NCI-H345 treated with DMSO at 0.1 percent for 48 hours (cell line): ENCODE measurements around the gene GNAS.
A peak's percentile ranks its signal among the peaks of the same experiment; 100 is the strongest.

Experiments
- DNase-seq: peaks from one replicate; lab custom pipeline; 2025; ENCODE audit not compliant: unreplicated experiment; lab: John Stamatoyannopoulos, UW

The GNAS gene

GRCh38 chr20:58895448-58896180 lies 43.1 kb downstream of the GNAS start:
- no peak for DNase-seq

DNA sequence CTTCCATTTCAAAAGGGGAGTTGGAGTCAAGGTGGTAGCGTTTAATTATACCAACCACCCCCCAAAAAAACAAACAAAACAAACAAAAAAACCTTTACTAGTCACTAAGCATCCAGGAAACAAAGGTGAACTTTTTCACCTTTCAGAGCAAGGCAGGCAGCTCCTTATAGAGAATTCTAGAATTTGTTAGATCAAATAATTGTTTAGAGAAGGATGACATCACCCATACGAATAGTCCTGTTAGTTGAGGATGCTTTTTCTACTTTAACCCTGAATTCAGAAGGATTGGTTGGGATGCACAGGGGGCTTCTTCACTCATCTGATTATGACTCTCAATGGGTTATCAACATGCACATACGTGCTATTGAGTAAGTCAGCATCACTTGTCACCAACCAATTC lies 44.3 kb downstream of the GNAS start:
- DNase-seq: no peak

DNA sequence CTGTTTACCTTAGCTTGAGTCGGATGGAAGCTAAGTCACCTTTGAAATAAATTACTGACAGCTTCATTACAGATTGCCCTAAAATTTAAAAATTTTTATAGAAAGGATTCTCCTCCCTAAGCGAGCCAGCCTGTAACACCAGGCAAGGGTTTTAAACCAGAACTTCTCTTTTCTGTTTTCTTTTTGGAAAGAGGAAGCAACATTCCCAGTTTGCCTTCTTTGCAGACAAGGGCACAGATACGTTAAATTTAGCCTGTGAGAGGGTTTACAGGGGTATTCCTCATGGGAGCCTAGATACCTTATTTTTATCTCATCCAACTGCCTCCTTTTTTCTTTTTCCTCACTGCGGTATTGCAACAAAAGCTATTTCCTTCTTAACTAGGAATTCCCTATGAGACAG lies 45.0 kb downstream of the GNAS start:
- no peak for DNase-seq

- DNase-seq: no peak
Measured at GRCh38 chr20:58898629-58899408, 46.3 kb downstream of the GNAS start.

DNA sequence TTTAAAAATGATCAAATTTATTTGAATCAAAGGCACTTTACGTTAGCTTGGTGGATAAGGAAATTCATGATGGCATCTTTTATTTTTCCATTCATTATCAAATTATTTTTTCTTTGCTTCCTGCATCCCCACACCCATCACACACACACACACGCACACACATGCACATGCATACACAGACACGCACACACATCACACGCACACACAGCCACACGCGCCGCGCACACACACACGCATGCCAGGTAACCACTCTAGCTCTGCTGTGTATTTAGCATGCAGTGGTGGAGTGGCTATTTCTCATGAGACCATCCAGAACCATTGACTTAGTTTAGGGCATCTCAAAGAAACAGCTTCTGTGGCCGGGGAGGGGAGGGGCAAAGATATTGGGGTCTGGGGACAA lies 47.0 kb downstream of the GNAS start:
- DNase-seq: no peak

DNA sequence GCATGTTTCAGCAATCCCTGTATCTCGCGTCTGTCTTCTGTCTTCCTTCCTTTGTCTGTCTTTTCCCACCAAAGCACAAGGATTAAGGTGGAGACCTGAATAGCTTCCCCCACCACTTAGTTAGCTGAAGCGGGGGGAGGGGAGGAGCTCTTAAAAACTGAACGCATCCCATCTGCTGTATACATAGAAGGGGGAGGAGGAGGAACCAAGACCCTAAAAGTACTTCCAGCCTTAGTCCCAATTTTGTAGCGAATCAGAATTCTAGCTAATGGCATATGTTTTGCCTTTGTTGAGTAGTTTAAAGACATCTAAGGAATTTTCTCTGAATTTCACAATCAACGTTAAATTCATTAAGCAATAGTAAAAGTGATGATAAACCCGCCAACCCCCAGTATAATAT lies 47.9 kb downstream of the GNAS start:
- DNase-seq: no peak

DNA sequence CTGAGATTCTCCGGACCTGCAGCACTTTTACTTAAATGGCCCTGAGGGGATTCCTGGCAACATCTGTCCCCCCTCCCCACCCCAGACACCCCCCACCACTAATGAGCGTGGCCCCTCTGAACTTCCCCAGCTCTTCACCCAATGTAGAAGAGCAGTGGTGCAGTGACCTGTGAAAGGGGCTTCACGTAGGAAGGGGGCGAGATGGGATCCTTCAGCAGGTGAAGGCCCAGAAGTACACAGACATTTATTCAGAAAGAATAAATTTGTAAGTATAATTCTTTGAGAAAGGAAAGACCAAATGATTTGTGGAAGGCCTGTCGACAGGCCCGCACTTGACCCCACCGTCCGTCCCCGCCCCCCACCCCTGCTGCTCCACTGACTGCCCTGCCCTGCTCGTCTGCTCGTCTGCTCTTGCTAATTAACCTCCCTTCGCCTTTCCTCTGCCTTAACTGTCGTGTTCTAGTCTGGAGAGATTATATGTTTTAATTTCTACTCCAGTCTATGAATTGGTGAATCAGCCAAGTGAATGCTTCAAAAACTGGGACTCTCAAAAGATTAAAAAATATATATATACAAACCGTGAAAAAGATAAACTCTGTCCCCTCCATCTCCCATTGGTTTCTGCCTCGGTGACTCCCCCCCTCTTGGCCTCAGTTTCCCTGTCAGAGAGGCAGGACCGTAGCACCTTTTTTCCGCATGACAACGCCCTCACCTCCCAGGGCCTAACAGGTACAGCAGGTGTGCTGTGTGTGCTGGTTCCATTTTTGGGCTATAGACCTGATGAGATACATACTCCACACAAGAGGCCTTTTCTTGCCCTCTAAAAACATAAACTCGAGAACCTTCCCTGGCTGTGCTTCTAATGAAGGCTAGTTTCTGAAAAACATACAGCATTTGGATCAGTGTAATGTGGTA lies 49.2 kb downstream of the GNAS start:
- no peak for DNase-seq

- no peak for DNase-seq
Measured at GRCh38 chr20:58903614-58904013, 51.1 kb downstream of the GNAS start.

DNA sequence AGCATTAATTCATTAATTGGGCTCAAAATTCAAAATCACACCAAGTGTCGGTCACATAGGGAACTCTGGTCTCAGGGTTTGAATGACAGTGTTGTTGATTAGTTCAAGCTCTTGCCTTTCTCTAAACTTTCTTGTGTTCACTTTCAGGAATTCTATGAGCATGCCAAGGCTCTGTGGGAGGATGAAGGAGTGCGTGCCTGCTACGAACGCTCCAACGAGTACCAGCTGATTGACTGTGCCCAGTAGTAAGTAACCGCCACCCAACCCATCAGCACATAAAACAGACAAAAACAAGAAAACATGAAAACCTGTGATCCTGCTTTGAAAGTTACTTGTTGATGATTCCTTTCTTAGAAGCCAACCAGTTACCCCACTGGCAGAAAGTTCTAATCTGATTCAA lies 52.7 kb downstream of the GNAS start:
- DNase-seq: no peak

GRCh38 chr20:58906111-58906510 lies 53.6 kb downstream of the GNAS start:
- DNase-seq: no peak

DNA sequence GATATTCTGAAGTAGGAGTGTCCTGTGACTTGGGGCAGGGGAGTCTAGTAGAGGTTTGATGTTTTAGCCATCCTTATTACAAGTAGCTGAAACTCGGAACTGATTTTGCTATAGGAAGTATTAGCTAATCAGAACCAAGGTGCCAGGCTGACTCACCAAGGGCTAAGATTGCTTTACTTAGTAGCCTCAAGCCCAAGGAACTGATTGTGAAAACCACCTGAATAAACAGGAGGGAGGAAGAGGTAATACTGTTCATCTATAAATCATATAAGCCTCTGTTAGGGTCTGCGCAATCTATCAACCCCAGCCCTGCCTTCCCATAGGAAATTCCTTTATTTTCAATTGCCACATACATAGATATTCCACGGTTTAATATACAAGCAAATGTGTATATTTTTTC lies 54.4 kb downstream of the GNAS start:
- DNase-seq: no peak

- no peak for DNase-seq
Measured at GRCh38 chr20:58907320-58908137, 55.0 kb downstream of the GNAS start.

GRCh38 chr20:58908221-58908620 lies 55.7 kb downstream of the GNAS start:
- no peak for DNase-seq

GRCh38 chr20:58908941-58909340 lies 56.4 kb downstream of the GNAS start:
- no peak for DNase-seq

DNA sequence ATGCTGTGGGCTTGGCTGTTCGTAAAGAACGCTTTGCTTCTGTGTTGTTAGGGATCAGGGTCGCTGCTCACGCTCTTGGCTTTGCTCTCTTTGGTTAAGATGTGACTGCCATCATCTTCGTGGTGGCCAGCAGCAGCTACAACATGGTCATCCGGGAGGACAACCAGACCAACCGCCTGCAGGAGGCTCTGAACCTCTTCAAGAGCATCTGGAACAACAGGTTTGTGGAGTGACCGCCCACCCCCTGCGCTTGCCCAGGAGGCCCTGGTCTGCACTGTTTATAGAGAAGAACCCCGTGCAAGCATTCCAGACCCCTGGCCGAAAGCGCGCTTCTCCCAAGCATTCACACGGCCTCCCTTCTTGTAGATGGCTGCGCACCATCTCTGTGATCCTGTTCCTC lies 57.1 kb downstream of the GNAS start:
- DNase-seq: no peak

DNA sequence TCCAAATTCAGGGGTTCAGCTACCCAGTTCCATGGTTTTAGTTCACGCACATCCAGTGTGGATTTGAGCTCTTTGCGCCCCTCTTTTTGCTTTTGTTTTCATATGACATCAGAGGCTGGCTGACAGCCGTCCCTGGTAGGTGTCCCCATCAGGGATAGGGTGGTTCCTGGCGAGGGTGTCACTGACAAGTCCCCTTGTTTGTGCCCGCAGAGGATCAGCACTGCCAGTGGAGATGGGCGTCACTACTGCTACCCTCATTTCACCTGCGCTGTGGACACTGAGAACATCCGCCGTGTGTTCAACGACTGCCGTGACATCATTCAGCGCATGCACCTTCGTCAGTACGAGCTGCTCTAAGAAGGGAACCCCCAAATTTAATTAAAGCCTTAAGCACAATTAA lies 58.0 kb downstream of the GNAS start:
- no peak for DNase-seq

- no peak for DNase-seq
Measured at GRCh38 chr20:58911309-58911708, 58.8 kb downstream of the GNAS start.

- DNase-seq: no peak
Measured at GRCh38 chr20:58911970-58912369, 59.5 kb downstream of the GNAS start.

- DNase-seq: no peak
Measured at GRCh38 chr20:58913079-58913478, 60.6 kb downstream of the GNAS start.

GRCh38 chr20:58918621-58919020 lies 66.1 kb downstream of the GNAS start:
- no peak for DNase-seq

GRCh38 chr20:58921564-58921963 lies 69.0 kb downstream of the GNAS start:
- DNase-seq: peak; percentile 39
